HepG2 (cell line): ENCODE data around the gene INF2. TPM values are rescaled to one million over a fixed set of nuclear protein-coding genes. Genes with fewer than 3 reads are reported as not detected.

Source experiments
- HOMEZ ChIP-seq: IDR thresholded peaks from 2 replicates; pipeline ENCODE4 v1.6.1; 2016; ENCODE audit warnings: low read depth
- IKZF4 ChIP-seq: sonication (generic); formaldehyde crosslinking; IDR thresholded peaks from 2 replicates; pipeline ENCODE4 v1.5.1; 2020; ENCODE audit warnings: borderline replicate concordance, mild to moderate bottlenecking, low read depth, missing genetic modification reagents; ENCODE audit errors: not compliant biosample characterization
- MTF1 ChIP-seq: sonication (generic); formaldehyde crosslinking; IDR thresholded peaks from 2 replicates; pipeline ENCODE4 v1.5.0; 2020; ENCODE audit warnings: missing genetic modification reagents
- MTF2 ChIP-seq: sonication (generic); formaldehyde crosslinking; IDR thresholded peaks from 2 replicates; pipeline ENCODE4 v1.5.0; 2020; ENCODE audit warnings: missing genetic modification reagents, borderline replicate concordance
- NPAS2 ChIP-seq: sonication (generic); formaldehyde crosslinking; IDR thresholded peaks from 2 replicates; pipeline ENCODE4 v1.8.0; 2022; ENCODE audit warnings: mild to moderate bottlenecking, missing genetic modification reagents, borderline replicate concordance
- SAFB2 ChIP-seq: sonication (generic); formaldehyde crosslinking; IDR thresholded peaks from 2 replicates; pipeline ENCODE4 v1.5.1; 2020; ENCODE audit warnings: missing genetic modification reagents, low read depth, mild to moderate bottlenecking, borderline replicate concordance
- SMAD3 ChIP-seq: sonication (generic); formaldehyde crosslinking; IDR thresholded peaks from 2 replicates; pipeline ENCODE4 v1.4.0; 2020; ENCODE audit warnings: missing genetic modification reagents
- TMF1 ChIP-seq: sonication (generic); formaldehyde crosslinking; IDR thresholded peaks from 2 replicates; pipeline ENCODE4 v1.8.1; 2022; ENCODE audit warnings: low read depth, missing genetic modification reagents
- TP53 ChIP-seq: sonication (generic); formaldehyde crosslinking; conservative IDR thresholded peaks from 2 replicates; pipeline ENCODE4 v1.4.0; 2020; ENCODE audit warnings: missing genetic modification reagents
- TRIM22 ChIP-seq: fragments of 450-650 bp; IDR thresholded peaks from 2 replicates; pipeline ENCODE4 v1.6.1; 2017
- ZNF407 ChIP-seq: sonication (generic); formaldehyde crosslinking; IDR thresholded peaks from one replicate; pipeline ENCODE4 v1.5.1; 2020; ENCODE audit warnings: mild to moderate bottlenecking, missing genetic modification reagents; ENCODE audit errors: not compliant biosample characterization
- ZNF430 ChIP-seq: sonication (generic); formaldehyde crosslinking; IDR thresholded peaks from 2 replicates; pipeline ENCODE4 v1.9.0; 2021; ENCODE audit warnings: mild to moderate bottlenecking, missing genetic modification reagents
- ZNF550 ChIP-seq: sonication (generic); formaldehyde crosslinking; IDR thresholded peaks from 2 replicates; pipeline ENCODE4 v1.4.0; 2020; ENCODE audit warnings: mild to moderate bottlenecking, missing genetic modification reagents, borderline replicate concordance
- polyA plus RNA-seq, 8 experiments: library from polyadenylated mRNA; depleted of rRNA in 3 of 8; stranded (reverse) in 7 of 8; unstranded in 1 of 8; fragments of >200 nt; fragmentation: Illumina TruSeq in 4 of 8; extraction: Trizol in 4 of 8; gene quantifications; 2 replicates each; pipeline versions ENCODE4 v1.2.1 to v1.2.3, GENCODE V29; 2011 to 2016; ENCODE audit warnings: low read depth in 4 of 8, missing spikeins in 1 of 8, mixed read lengths in 1 of 8; ENCODE audit not compliant: insufficient read depth in 1 of 8
- total RNA-seq, 5 experiments: library from RNA; depleted of rRNA; stranded (reverse); fragments of >200 nt; fragmentation: Illumina TruSeq; extraction: Trizol; gene quantifications; 2 replicates each; pipeline ENCODE4 v1.2.3, GENCODE V29; 2016; ENCODE audit warnings: low read depth in 1 of 5

INF2 gene
- total and polyA plus RNA-seq, 2 of the 13 experiments (the other 11 are each of a cell fraction or from before 2014, with no cell fraction given): 16.4 to 26.4 TPM

GRCh38 chr14:104665657-104666522, 23.5 kb upstream of the INF2 start (continued):
- TF ChIP-seq ZNF407: no peak
- TF ChIP-seq SMAD3 (CRISPR knock-in tag): no peak
- 0 out of 2 replicates have a peak, but pooled peaks have one; percentile 27 for TF ChIP-seq MTF2 (CRISPR knock-in tag)
- TF ChIP-seq MTF1 (CRISPR knock-in tag): no peak
- TF ChIP-seq TP53 (CRISPR knock-in tag): no peak
- no peak for TF ChIP-seq IKZF4 (CRISPR knock-in tag)
- 0 out of 2 replicates have a peak, but pooled peaks have one; percentile 73 for TF ChIP-seq TMF1 (CRISPR knock-in tag)
- no peak for TF ChIP-seq HOMEZ
- TF ChIP-seq ZNF430 (CRISPR knock-in tag): peak; percentile 76; the same call in 1 of the 2 replicates
- TF ChIP-seq ZNF550 (CRISPR knock-in tag): no peak
- no peak; the same call in 1 of the 2 replicates for TF ChIP-seq SAFB2 (CRISPR knock-in tag)
- TF ChIP-seq NPAS2: no peak
- no peak for TF ChIP-seq TRIM22
